GM19023 (cell line): ENCODE data around the gene SPATA45.
A peak's percentile ranks its signal among the peaks of the same experiment; 100 is the strongest.

Experiments
- ATAC-seq: cut with Tn5 transposase; IDR thresholded peaks from one replicate; pipeline ENCODE4 v1.9.1; 2021; ENCODE audit warnings: mild to moderate bottlenecking, moderate library complexity; ENCODE audit not compliant: unreplicated experiment

The SPATA45 gene

DNA sequence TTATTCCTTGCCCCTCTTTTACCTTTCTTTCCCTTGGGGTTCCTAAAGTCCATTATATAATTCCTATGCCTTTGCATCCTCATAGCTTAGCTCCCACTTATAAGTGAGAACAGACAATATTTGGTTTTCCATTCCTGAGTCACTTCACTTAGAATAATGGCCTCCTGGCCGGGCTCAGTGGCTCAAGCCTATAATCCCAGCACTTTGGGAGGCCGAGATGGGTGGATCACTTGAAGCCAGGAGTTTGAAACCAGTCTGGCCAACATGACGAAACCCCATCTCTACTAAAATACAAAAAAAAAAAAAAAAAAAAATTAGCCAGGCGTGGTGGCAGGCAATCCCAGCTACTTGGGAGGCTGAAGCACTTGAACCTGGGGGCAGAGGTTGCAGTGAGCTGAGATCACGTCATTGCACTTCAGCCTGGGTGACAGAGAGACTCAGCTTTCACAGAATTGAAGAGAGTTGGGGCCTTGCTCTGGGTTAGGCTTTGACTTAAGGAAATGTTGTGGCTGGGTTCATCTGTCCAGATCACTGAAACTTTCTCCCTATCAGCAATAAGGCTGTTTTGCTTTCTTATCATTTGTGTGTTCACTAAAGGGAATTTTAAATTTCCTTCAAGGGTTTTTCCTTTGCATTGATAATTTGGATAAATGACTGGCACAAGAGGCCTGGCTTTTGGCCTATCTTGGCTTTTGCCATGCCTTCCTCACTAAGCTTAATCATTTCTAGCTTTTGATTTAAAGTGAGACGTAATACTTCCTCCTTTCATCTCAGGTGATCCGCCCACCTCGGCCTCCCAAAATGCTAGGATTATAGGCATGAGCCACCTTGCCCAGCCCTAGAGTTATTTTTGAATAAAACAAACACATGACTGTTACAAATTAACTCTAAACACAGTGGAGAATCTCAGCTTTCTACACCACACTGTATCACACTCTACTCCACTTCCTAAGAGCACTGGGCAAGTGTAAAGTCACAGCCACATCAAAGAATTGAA is 13.9 kb downstream of the SPATA45 start:
- peak; percentile 75 for ATAC-seq

DNA sequence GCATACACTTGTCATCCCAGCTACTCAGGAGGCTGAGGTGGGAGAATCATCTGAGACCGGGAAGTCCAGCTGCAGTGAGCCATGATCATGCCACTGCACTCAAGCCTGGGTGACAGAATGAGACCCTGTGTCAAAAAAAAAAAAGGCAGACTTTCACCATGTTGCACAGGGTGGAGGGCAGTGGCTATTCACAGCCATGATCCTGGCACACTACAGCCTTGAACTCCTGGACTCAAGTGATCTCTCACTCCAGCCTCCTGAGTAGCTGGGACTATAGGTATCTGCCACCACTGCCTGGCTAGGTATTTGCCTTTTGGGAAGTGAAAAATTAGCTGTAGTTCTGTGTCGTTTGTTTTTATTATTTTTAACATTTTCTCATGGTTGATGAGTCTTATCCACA is 19.1 kb downstream of the SPATA45 start:
- no peak for ATAC-seq

DNA sequence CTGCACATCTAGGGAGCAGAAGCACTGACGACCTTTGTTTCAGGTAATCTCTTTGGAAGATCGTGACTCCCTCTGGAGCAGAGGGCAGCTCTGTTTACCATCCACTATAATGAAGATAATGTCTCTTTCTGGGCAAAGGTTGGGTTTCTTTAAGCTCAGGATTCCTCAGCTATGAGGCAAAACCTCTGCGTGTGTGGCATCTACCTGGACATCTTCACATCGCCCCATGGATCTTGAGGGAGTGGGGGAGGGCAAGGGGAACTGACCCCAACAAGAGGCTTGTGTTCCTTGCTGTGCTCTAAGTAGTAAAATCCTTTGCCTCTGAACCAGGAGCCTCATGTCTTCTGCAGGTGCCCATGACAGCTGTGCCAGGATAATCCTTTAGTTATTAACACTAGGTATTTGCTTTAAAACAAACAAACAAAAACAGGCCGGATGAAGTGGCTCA is 19.6 kb downstream of the SPATA45 start:
- ATAC-seq: no peak

DNA sequence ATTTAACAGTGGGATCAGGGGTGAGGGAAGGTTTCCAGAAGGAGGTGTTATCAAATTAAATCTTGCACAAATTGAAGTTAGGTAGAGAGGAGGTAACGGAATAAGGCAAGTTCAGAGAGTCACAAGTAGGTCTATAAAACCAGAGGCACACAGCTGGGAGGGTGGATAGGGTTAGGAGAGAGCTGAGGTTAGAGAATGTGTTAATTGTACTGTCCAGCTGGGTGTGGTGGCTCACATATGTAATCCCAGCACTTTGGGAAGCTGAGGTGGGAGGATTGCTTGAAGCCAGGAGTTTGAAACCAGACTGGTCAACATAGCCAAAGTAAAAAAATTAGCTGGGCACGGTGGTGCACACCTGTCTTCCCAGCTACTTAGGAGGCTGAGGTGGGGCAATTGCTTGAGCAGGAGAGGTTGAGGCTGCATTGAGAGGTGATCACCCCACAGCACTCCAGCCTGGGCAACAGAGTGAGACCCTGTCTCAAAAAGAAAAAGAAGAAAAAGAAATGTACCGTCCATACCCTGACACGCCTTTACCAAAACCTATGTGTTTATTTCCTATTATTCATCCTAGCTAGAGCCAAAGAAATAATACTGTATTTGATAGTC is 20.2 kb downstream of the SPATA45 start:
- ATAC-seq: no peak

DNA sequence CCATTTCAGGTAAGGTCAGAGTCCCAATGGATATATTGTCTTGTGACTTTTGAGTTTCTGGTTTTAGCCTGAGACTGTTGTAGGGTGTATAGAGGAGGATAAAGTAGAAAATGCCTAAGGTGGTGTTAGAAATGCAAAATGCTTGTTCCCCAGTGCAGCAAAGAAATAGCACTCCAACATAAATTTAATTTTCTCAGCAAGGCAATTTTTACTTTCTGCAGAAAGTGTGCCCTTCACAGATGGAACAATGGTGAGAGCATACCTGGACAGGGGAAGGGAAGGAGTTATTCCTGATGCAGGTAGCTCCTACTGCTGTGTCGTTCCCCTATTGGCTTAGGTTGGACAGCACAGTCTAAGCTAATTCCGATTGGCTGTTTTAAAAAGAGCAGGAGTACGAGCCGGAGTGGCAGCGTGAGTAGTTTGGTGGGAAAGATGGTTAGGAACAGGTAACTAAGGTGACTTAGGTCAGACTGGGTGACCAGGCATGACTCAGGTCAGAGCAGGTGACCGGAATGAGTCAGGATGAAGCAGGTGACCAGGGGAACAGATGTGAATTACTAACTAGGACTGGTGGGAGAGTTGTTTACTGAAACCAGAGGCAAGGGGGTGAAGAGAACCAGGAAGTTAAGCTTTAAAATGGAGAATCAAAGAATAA is 21.5 kb downstream of the SPATA45 start:
- no peak for ATAC-seq

DNA sequence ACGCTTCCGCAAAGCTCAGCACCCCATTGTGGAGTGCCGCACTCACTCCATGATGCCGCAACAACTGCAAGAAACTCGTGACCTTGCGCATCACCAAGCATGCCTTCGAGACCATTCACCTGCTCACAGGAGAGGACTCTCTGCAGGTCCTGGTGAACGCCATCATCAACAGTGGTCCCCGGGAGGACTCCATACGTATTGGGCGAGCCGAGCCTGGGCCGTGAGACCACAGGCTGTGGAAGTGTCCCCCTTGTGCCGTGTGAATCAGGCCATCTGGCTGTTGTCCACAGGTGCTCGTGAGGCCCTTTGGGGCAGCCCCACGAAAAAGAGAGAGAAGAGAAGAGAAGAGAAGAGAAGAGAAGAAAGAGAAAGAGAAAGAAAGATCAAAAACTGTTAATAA is 23.2 kb downstream of the SPATA45 start:
- ATAC-seq: no peak

DNA sequence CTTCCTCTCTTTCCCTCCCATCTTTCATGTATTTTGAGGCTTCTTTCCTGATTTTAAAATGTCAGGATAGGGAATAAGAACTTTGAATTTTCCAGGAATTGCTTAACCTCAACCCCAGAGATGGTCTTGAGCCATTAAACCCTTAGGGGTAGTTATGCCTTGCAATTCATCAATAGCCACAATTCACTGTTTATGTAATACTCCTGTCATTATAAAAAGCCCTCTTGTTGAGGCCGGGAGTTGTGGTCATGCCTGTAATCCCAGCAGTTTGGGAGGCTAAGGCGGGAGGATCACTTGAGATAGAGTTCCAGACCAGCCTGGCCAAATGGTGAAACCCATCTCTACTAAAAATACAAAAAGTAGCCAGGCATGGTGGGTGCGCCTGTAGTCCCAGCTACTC is 24.5 kb downstream of the SPATA45 start:
- ATAC-seq: no peak

DNA sequence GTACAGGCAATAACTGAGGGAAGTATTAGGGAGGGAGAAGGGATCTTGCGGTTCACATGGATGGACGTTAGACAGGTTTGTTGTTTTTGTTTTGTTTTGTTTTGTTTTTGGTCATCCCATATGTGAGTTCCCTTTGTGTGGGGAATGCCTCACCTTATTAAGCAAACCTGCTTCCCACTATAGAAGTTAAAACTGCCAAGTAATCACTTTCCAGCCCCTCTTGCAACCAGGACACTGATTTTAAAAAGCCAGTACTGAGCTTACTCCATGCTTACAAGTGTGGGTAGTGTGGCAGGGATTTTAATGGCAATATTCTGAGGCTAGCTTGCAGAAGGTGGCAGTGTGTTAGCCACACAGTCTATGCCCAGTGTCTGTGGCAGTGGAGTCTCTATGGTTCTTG is 26.5 kb downstream of the SPATA45 start:
- no peak for ATAC-seq

DNA sequence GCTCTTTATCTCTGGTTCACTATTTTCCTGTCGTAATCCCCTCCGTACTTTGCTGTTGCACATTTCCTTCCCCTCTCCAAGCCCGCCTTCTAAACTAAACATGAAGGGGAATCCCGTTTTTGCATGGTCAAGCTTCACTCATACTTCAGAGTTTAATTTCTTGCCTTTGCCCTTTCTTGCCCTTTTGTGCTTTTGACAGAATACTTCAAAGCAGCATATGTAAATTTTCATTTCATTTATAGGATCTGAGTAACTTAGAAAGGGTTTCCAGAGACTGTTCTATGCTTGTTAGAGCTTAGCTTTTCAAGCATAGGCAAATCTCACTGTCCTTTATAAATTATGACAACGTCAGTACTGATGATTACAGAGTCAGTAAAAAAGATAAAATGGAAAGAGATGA is 27.7 kb downstream of the SPATA45 start:
- peak; percentile 71 for ATAC-seq

DNA sequence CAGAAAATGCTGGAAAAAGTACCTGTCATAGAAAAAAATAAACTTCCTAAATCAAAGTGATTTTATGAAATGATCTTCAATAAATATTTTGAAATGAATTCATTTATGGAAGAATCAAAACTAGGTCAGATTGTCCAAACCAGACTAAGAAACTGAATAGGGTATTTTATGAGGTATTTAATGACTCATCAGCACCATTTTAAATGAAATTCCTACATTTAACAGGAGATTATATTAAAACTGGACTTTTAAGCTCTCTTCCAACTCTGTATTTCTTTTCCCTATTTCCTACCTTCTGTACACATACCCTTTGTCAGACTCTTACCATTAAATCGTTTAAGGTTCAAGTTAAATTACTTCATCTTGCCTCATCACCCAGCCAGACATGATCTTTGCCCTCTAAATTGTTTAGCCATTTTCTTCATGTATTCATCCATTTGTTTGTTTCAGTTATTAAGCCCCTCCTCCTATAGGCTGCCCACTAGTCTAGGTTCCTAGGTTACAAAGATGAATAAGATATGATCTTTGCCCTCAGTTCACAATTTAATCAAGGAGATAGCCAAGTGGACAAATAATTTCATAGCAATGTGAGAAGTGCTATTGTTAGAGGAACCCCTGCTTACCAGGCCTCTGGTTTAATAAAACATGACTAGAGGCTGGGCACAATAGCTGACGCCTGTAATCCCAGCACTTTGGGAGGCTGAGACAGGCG is 30.7 kb downstream of the SPATA45 start:
- ATAC-seq: no peak

DNA sequence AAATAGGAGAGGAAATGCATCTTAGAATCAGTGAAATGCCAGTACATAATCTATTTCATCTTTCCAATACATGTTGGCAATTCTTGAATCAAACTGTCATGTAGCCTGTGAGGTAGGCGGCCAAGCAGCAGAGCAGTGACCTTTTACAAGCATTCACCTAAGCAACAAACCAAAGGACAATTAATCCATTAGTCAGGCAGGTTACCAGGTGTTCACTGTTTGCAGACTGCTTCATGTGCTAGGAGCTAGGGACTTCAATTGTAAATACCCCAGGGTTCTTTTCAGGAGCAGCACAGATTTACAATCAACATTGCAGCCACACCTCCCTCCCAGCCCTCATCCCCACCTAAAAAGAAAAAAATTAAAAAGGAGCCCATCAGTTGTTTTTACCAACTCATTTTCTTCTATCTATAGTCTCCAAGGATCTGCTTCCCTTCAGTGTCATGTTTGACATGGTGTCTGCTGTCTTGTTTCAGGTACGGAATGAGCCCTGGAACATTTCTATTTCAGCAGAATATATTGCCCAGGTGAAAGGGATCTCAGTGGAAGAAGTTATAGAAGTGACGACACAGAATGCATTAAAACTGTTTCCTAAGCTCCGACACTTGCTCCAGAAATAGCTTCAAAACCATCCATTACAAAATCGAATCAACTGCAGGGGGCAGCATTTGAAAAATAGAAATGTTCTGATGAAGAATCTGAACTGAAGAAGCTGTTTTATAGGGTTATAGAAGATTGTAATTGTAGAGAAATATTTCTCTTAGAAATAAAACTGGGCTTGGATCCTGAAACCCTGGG is 32.7 kb downstream of the SPATA45 start:
- no peak for ATAC-seq

DNA sequence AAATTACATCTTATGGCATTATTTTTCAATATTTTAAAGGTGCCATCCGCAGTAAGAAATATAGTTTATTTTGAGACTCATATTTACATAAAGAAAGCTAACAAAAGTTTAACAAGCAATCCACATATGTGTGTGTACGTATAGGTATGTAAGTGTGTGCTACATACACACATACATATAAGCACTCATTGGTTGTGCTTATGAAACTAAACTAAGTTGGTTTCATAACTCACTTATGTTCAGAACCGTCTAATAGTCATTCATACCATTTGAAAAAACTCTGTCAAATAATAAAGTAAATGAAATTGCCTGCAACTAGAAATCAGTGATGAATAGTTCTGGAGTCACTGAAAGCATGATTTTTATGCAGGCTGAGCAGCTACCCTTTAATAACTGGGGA is 41.7 kb downstream of the SPATA45 start:
- ATAC-seq: no peak

DNA sequence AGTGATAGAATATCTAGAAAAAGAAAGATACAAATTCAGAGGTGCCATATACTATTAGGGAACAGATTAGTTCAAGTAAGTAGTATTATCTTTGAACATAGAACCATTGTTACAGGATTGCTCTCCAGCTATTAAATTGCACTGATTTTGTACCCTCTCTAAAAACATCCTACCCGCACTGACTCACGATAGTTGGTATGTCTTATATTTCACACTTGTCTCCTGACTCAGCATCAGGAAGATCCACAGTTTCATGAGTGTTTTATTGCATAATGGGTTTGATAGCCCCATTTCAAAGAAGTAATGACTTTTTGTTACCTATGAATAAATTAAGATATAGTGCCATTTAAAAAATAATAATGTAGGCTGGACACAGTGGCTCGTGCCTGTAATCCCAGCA is 49.8 kb downstream of the SPATA45 start:
- ATAC-seq: no peak

DNA sequence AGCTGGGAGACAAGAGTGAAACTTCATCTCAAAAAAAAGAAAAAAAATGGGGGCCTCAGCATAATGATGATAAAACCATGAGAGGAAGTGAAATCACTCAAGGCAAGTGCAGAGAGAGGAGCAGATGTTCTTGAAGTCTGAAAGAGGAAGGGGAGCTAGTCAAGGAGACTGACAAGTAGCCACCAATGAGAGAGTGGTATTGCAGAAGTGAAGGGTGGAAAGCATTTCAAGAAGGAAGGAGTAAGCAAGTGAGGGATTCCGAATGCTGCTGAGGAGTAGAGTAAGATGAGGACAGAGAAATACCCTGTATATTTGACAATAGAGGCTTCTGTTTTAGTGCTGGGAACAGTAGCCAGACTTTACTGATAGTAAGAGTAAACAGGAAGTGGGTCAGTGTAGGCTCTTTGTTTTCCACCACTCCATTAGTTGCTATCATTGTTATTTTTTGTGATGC is 52.9 kb downstream of the SPATA45 start:
- ATAC-seq: peak; percentile 65

DNA sequence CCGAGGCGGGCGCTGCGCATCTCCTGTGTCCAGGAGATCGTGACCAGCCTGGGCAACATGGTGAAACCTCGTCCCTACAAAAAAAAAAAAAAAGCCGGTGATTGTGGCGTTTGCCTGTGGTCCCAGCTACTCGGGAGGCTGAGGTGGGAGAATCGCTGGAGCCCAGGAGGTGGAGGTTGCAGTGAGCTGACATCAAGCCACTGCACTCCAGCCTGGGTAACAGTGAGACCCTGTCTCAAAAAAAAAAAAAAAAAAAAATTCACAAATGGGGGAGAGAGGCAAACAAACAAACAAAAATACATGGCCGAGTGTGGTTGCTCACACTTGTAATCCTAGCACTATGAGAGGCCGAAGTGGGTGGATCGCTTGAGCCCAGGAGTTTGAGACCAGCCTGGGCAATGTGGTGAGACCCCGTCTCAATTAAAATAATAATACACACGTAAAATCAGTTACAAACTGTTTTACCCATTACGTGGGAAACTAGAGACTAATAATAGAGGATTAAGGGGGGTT is 55.0 kb downstream of the SPATA45 start:
- no peak for ATAC-seq

DNA sequence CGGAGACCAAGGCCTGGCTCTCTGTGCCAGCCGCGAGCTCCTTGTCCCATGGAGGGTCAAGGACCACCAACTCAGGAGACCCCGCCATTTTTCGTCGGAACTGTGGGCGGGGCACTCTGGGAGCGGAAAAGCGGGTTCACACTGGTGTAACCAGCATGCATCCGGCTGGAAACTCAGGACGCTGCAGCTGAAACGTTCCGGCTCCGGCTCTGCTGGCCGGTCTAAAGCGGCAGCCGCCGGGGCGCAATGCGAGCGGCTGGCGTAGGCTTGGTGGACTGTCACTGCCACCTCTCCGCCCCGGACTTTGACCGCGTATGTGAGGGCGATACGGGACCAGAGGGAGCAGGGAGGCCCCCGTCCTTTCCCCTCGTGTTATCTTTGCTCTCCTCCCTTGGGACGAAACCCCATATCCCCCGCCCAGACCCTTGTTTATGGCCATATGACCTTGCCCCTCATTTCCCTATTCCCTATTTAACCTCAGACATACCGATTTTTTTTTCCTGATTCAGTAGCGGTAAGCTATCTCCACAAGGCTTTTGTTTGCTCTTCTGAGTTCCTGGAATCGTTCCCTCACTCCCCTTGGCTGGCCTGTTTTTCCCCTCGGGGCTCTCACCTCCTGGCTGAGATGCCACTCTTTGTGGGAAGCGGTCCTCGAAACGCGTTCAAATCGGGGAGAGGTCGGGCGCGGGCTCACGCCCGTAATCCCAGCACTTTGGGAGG is 55.6 kb downstream of the SPATA45 start, which contains the start of the genes NSL1 and TATDN3:
Gene NSL1 (minus strand): TSS at position 102 of the 720 bp plus-strand sequence. CDS start 14 bp downstream, at position 88.
Gene TATDN3 (plus strand): TSS at position 219 of the 720 bp plus-strand sequence. CDS start 28 bp downstream, at position 247.
- ATAC-seq: peak; percentile 78

DNA sequence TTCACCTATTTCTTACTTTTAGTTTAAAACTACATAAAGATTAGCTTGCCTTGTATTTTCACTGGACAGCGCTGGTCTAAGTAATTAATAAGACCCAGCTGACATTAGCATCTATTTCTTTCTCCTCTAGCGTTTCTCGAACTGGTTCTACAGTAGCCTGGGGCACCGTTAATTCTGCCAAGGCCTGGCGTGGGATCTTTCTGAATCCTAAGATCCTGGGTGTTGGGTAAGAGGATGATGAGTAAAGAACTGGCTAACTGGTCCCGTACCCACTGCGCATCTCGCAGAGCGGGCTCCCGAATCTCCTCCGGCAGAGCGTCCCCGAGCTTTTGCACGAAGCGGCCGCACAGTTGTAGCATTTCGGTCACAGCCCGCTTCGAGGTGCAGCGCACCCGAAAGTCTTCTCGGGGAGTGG is 56.2 kb downstream of the SPATA45 start:
- peak; percentile 42 for ATAC-seq

DNA sequence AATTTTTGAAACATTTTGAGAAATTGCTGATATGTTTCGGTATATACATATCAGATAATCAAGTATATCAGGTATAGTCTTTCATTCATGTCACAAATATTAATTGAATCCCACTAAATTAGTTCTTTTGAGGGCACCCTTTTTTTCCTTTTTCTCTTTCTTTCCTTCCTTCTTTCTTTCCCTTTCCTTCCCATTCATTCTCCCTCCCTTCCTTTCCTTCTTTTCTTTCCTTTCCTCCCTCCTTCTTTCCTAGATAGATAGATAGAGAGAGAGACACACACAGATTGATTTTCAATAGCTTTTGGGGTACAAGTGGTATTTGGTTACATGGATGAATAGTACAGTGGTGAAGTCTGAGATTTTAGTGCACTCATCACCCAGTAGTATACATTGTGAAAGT is 61.6 kb downstream of the SPATA45 start:
- ATAC-seq: no peak

DNA sequence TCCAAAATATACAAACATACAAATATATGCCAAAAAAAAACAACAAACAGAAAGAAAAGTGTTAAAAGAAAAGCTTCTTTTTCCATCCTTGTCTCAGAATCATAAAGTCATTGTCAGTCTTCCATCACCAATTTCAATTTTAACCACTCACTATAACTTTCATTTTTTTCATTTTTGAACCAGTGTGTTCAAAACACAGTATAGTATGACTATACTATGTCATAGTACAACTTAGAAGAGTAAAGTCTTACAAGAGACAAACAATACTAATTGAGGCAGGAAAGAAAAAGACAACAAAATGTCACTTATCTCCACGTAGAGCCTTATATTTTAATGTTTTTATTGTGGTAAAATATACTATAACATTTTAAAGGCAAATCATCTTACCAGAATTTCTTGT is 63.5 kb downstream of the SPATA45 start:
- no peak for ATAC-seq
